HCT116 (cell line): Measurements from ENCODE around the gene CC2D2B. TPM values are rescaled to one million over a fixed set of nuclear protein-coding genes. Genes with fewer than 3 reads are reported as not detected.

ENCODE experiments used
- ATAC-seq: fragments of 200-7000 bp; cut with Tn5 transposase; 2 replicates; pipeline ENCODE4 v1.9.1; 2020; ENCODE audit warnings: mild to moderate bottlenecking, moderate library complexity
- BruUV-seq: library from RNA; stranded (reverse); fragments of 400-500 nt; replicated peaks from 2 replicates; lab custom pipeline; 2021; lab: Mats Ljungman, UMichigan
- CTCF ChIA-PET: fragments of 300-600 bp; sonication (Branson Sonifier 250); formaldehyde crosslinking; loops from one replicate; lab custom pipeline; 2021; ENCODE audit warnings: antibody characterized with exemption; lab: Charles Lee
- POLR2A ChIA-PET: fragments of 300-600, 350-600 bp; sonication (Branson Sonifier 250); formaldehyde crosslinking; loops from one replicate; lab custom pipeline; 2021; ENCODE audit warnings: antibody characterized with exemption; lab: Charles Lee
- RAD21 ChIA-PET, 2 experiments: fragments of 300-600 bp; sonication (Branson Sonifier 250); formaldehyde crosslinking; loops; one replicate each; lab custom pipeline; 2023; ENCODE audit warnings: low total read pairs in 2 of 2; ENCODE audit not compliant: uncharacterized antibody in 2 of 2, unreplicated experiment in 2 of 2, low non-redundant PET in 1 of 2; lab: Charles Lee
- DNase-seq: peaks from one replicate; pipeline ENCODE4 v3.0.0-alpha.2; 2010; ENCODE audit warnings: low read depth, low spot score
- H2AFZ ChIP-seq: fragments of 200-600 bp; shearing (Covaris generic), sonication (generic); 2 replicates; pipeline ENCODE4 v1.6.1; 2017; ENCODE audit warnings: low read depth, mixed run types, mixed read lengths, antibody characterized with exemption, low read length; ENCODE audit not compliant: poor library complexity, severe bottlenecking
- H3K27ac ChIP-seq: 2 replicates; pipeline ENCODE4 v1.5.1; 2012; ENCODE audit warnings: low read depth, low read length
- H3K27me3 ChIP-seq: fragments of 200-600 bp; sonication (generic); 2 replicates; pipeline ENCODE4 v1.6.1; 2016; ENCODE audit warnings: mixed run types, low read length, mixed read lengths; ENCODE audit not compliant: insufficient read depth
- H3K36me3 ChIP-seq, 2 experiments: fragments of 200-500 bp in 1 of 2; fragments of 200-600 bp in 1 of 2; sonication (Bioruptor generic) in 1 of 2; sonication (generic) in 1 of 2; 2 replicates each; pipeline versions ENCODE4 v1.5.1 to v1.6.1; 2014 to 2016; ENCODE audit warnings: low read length in 2 of 2, inconsistent platforms in 1 of 2, mixed read lengths in 1 of 2, mixed run types in 1 of 2; ENCODE audit not compliant: insufficient read depth in 2 of 2, control insufficient read depth in 1 of 2
- H3K4me1 ChIP-seq, 2 experiments: fragments of 200-600 bp in 1 of 2; sonication (generic) in 1 of 2; 2 replicates each; pipeline versions ENCODE4 v1.5.1 to v1.6.1; 2012 to 2017; ENCODE audit warnings: low read length in 2 of 2, inconsistent platforms in 1 of 2, mild to moderate bottlenecking in 1 of 2, mixed read lengths in 1 of 2, mixed run types in 1 of 2, moderate library complexity in 1 of 2; ENCODE audit not compliant: insufficient read depth in 2 of 2, control insufficient read depth in 1 of 2
- H3K4me2 ChIP-seq: fragments of 200-600 bp; sonication (generic); 2 replicates; pipeline ENCODE4 v1.6.1; 2017; ENCODE audit warnings: mixed run types, low read length, mixed read lengths
- H3K4me3 ChIP-seq, 2 experiments: fragments of 200-600 bp in 1 of 2; sonication (generic) in 1 of 2; replicated peaks in 1 of 2; 2 replicates each; pipeline ENCODE4 v1.5.1; 2011 to 2016; ENCODE audit warnings: low read length in 2 of 2, control low read depth in 1 of 2, low read depth in 1 of 2, mild to moderate bottlenecking in 1 of 2, mixed read lengths in 1 of 2, mixed run types in 1 of 2
- H3K79me2 ChIP-seq: fragments of 200-600 bp; sonication (generic); 2 replicates; pipeline ENCODE4 v1.6.1; 2017; ENCODE audit warnings: mild to moderate bottlenecking, mixed run types, low read length, moderate library complexity, mixed read lengths; ENCODE audit not compliant: insufficient read depth
- H3K9ac ChIP-seq: fragments of 200-600 bp; sonication (generic); 2 replicates; pipeline ENCODE4 v1.6.1; 2016; ENCODE audit warnings: low read length, mixed read lengths
- H3K9me2 ChIP-seq: fragments of 200-600 bp; sonication (generic), shearing (Covaris generic); 2 replicates; pipeline ENCODE4 v1.6.1; 2017; ENCODE audit warnings: mixed run types, mild to moderate bottlenecking, moderate library complexity; ENCODE audit not compliant: insufficient read depth
- H3K9me3 ChIP-seq, 2 experiments: fragments of 200-500 bp in 1 of 2; fragments of 200-600 bp in 1 of 2; sonication (Bioruptor generic) in 1 of 2; sonication (generic) in 1 of 2; 2 replicates each; pipeline ENCODE4 v1.6.1; 2014 to 2017; ENCODE audit warnings: low read length in 2 of 2, mixed read lengths in 2 of 2, inconsistent platforms in 1 of 2, low read depth in 1 of 2, mild to moderate bottlenecking in 1 of 2, mixed run types in 1 of 2, moderate library complexity in 1 of 2; ENCODE audit not compliant: control insufficient read depth in 1 of 2, insufficient read depth in 1 of 2
- H4K20me1 ChIP-seq: fragments of 200-600 bp; sonication (generic), shearing (Covaris generic); 2 replicates; pipeline ENCODE4 v1.6.1; 2017; ENCODE audit warnings: mixed run types, mild to moderate bottlenecking, moderate library complexity; ENCODE audit not compliant: insufficient read depth
- EZH2 ChIP-seq: fragments of 200-600 bp; sonication (generic); IDR thresholded peaks from 2 replicates; pipeline ENCODE4 v1.6.1; 2017; ENCODE audit warnings: antibody characterized with exemption, mixed run types
- POLR2AphosphoS5 ChIP-seq: IDR thresholded peaks from 2 replicates; pipeline ENCODE4 v1.6.1; 2011; ENCODE audit warnings: mild to moderate bottlenecking, low read depth, low read length, moderate library complexity
- SP1 ChIP-seq: IDR thresholded peaks from 2 replicates; pipeline ENCODE4 v1.6.1; 2012; ENCODE audit warnings: low read depth
- YY1 ChIP-seq: IDR thresholded peaks from 2 replicates; pipeline ENCODE4 v1.6.1; 2011; ENCODE audit warnings: low read length, low read depth, moderate library complexity, mild to moderate bottlenecking; ENCODE audit not compliant: insufficient replicate concordance; ENCODE audit errors: extremely low read depth
- ZNF274 ChIP-seq: fragments of 200-500 bp; sonication (Bioruptor generic); IDR thresholded peaks from 2 replicates; pipeline ENCODE4 v1.6.1; 2014; ENCODE audit warnings: mild to moderate bottlenecking, low read depth, low read length, inconsistent platforms
- intact Hi-C: fragments of 100-400 bp; cut with micrococcal nuclease; formaldehyde crosslinking; loops from 2 replicates; pipeline ENCODE4 v1.10.0; 2022
- total RNA-seq: library from RNA; stranded (reverse); gene quantifications from one replicate; pipeline ENCODE4 v1.2.1, GENCODE V29; 2021; ENCODE audit not compliant: unreplicated experiment
- TF ChIP-seq, protein P1 (sequence below): IDR thresholded peaks from 2 replicates; pipeline ENCODE4 v1.6.1; 2012
- TF ChIP-seq, protein P2 (sequence below): IDR thresholded peaks from 2 replicates; pipeline ENCODE4 v1.6.1; 2012

The CC2D2B gene
- total RNA-seq, 1 experiment from 2014 or later = 0.20 TPM

DNA sequence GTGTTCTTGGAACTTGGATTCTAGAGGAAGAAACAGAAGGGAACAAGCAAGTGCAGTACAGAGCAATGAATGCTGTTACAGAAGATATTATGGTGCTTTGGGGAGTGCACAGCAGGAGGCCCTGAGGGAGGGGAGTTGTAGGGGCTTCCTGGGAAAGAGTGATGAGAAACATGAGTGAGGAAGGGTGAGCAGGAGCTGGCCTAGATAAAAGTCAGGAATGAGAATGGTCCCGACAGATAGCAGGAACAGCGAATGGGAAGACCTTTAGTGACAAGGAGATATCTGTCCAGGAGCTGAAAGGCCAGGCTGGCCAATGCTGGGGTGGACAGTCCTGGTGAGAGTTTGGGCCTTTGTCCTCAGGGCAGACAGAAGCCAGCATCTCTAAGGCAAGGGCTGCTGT lies 115.0 kb downstream of the CC2D2B start:
- Histone ChIP-seq H3K4me2 (no peak overlapping the region), H3K27me3 (no peaks in the 10 kb centered on the region), H2AFZ (no peak overlapping the region), H3K27ac (no peak overlapping the region), H4K20me1 (no peaks in the 10 kb centered on the region), H3K79me2 (no peaks in the 10 kb centered on the region), H3K9ac (no peak overlapping the region), H3K9me3 (no peaks in the 10 kb centered on the region), H3K4me1 (peaks cover 0 to 4% of the 10 kb centered on the region in 2 experiments; a peak in 1 of 4 replicates), H3K4me3 (no peak overlapping the region), H3K36me3 (no peaks in the 10 kb centered on the region), H3K9me2 (no peaks in the 10 kb centered on the region)
- no TSS peak for BruUV-seq
- ChIA-PET RAD21 (no interaction called here), CTCF (no interaction called here), POLR2A (no interaction called here)
- intact Hi-C loops = no loop called here
- DNase-seq (no peak), ATAC-seq (no peak)
- no peak for TF ChIP-seq SP1
- TF ChIP-seq YY1 = no peak

DNA sequence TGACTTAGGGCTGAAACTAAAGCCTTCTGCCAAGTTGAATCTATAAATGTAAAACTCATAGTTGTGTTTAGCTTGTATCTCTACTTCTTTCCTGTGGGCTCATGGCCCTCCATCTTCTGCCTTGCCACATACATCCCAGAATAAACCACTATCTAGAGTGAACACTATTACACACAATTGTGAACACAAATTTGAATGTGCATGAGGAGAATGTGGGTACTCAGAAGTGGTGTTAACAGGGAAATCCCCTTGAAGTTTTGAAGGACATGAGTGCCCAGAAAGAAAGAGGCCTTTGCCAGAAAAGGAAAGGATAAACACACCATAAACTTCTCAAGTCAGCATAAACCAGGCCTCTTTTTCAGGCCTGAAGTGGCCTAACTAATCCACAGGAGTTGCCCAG lies 115.4 kb downstream of the CC2D2B start:
- Histone ChIP-seq H3K36me3 (no peaks in the 10 kb centered on the region), H3K4me3 (no peak overlapping the region), H3K79me2 (no peaks in the 10 kb centered on the region), H3K27me3 (no peaks in the 10 kb centered on the region)
- no TSS peak for BruUV-seq
- ATAC-seq = no peak
- RAD21 ChIA-PET = no interaction called here
- TF ChIP-seq POLR2AphosphoS5 (no peak), ZNF274 (no peak), SP1 (no peak), EZH2 (no peak)
- TF ChIP-seq, protein P1, sequence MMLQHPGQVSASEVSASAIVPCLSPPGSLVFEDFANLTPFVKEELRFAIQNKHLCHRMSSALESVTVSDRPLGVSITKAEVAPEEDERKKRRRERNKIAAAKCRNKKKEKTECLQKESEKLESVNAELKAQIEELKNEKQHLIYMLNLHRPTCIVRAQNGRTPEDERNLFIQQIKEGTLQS = no peak
- TF ChIP-seq, protein P2, sequence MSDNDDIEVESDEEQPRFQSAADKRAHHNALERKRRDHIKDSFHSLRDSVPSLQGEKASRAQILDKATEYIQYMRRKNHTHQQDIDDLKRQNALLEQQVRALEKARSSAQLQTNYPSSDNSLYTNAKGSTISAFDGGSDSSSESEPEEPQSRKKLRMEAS = no peak
- TF ChIP-seq, all 23 proteins: peak for 0
- Histone ChIP-seq H3K27ac (no peak overlapping the region), H2AFZ (no peak overlapping the region), H3K9ac (no peak overlapping the region), H3K4me2 (no peak overlapping the region), H3K9me3 (no peaks in the 10 kb centered on the region), H4K20me1 (no peaks in the 10 kb centered on the region), H3K4me1 (peaks cover 0 to 4% of the 10 kb centered on the region in 2 experiments; a peak in 1 of 4 replicates), H3K9me2 (no peaks in the 10 kb centered on the region)
- CTCF ChIA-PET = no interaction called here
- DNase-seq = no peak
- POLR2A ChIA-PET = no interaction called here
- intact Hi-C loops = no loop called here
